Liver (tissue), 3 donors: ENCODE data around the gene CNKSR1.

Source experiments
- EGR1 ChIP-seq, 2 donors: IDR thresholded peaks; 2 replicates each; pipeline ENCODE4 v1.6.1; 2016 to 2018; ENCODE audit warnings: antibody characterized with exemption in 2 of 2, low read depth in 2 of 2
- FOXA1 ChIP-seq: IDR thresholded peaks from 2 replicates; pipeline ENCODE4 v1.6.1; 2016; ENCODE audit warnings: antibody characterized with exemption
- GABPA ChIP-seq, 2 donors: IDR thresholded peaks in 1 of 2; conservative IDR thresholded peaks in 1 of 2; 2 replicates each; pipeline ENCODE4 v1.6.1; 2016; ENCODE audit warnings: antibody characterized with exemption in 2 of 2, mild to moderate bottlenecking in 1 of 2, moderate library complexity in 1 of 2
- NR2F2 ChIP-seq: IDR thresholded peaks from 2 replicates; pipeline ENCODE4 v1.6.1; 2016; ENCODE audit warnings: antibody characterized with exemption
- RAD21 ChIP-seq, 2 donors: IDR thresholded peaks; 2 replicates each; pipeline ENCODE4 v1.6.1; 2016; ENCODE audit warnings: antibody characterized with exemption in 2 of 2, mild to moderate bottlenecking in 2 of 2
- SP1 ChIP-seq: IDR thresholded peaks from 2 replicates; pipeline ENCODE4 v1.6.1; 2018; ENCODE audit warnings: antibody characterized with exemption, mild to moderate bottlenecking
- TAF1 ChIP-seq: conservative IDR thresholded peaks from 2 replicates; pipeline ENCODE4 v1.6.1; 2016; ENCODE audit warnings: antibody characterized with exemption, mild to moderate bottlenecking
- YY1 ChIP-seq: IDR thresholded peaks from 2 replicates; pipeline ENCODE4 v1.6.1; 2016; ENCODE audit warnings: antibody characterized with exemption, mild to moderate bottlenecking
- TF ChIP-seq, protein P1 (sequence below): IDR thresholded peaks from 2 replicates; pipeline ENCODE4 v1.6.1; 2016; ENCODE audit warnings: antibody characterized with exemption
- TF ChIP-seq, protein P2 (sequence below): fragments of 150-350 bp; IDR thresholded peaks from 2 replicates; pipeline ENCODE4 v1.5.1; 2017; ENCODE audit warnings: improper control_type of control experiment, low read depth, low read length; ENCODE audit not compliant: missing input control
- TF ChIP-seq, protein P3 (sequence below): IDR thresholded peaks from 2 replicates; pipeline ENCODE4 v1.6.1; 2016; ENCODE audit warnings: antibody characterized with exemption
- TF ChIP-seq, protein P4 (sequence below): IDR thresholded peaks from 2 replicates; pipeline ENCODE4 v1.6.1; 2016; ENCODE audit warnings: antibody characterized with exemption
- TF ChIP-seq, protein P5 (sequence below): IDR thresholded peaks from 2 replicates; pipeline ENCODE4 v1.6.1; 2016; ENCODE audit warnings: antibody characterized with exemption, mild to moderate bottlenecking
- donor health status: healthy.
- donor health status: healthy.

DNA sequence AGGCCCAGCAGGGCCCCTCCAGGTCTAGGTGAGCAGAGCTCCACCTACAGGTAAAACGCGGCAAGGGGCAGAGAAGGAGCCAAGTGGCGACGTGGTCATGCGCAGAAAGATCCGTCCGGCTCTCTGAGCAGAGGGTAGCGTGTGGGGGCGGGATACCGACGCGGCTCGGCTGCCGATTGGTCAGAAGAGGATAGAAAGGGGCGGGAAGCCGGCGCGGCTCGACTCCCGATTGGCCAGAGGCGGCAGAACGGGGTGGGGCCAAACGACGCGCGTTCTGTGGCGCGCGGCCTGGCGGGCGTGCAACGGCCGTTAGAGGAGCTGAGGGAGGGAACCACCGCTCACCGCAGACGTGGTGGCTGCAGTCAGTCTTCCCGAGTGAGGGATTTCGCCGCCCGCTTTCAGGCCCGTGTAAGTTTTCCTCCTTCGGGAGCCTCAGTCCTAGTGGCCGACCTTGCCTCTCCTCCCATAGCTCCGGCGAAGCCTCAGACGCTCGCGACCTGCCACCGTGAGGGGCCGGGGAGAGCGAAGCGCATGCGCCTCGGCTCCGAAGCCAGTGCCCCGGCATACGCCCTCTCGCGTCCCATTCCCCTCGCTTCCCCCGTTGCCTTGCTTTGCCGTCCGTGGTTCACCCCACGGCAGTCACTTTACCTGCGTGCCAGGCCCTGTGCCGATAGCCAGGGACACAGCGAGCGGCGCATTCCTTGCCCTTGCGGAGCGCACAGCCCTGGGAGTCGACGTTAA is 56.8 kb downstream of the CNKSR1 start, which contains the start of gene CEP85:
- TF ChIP-seq, protein P1, sequence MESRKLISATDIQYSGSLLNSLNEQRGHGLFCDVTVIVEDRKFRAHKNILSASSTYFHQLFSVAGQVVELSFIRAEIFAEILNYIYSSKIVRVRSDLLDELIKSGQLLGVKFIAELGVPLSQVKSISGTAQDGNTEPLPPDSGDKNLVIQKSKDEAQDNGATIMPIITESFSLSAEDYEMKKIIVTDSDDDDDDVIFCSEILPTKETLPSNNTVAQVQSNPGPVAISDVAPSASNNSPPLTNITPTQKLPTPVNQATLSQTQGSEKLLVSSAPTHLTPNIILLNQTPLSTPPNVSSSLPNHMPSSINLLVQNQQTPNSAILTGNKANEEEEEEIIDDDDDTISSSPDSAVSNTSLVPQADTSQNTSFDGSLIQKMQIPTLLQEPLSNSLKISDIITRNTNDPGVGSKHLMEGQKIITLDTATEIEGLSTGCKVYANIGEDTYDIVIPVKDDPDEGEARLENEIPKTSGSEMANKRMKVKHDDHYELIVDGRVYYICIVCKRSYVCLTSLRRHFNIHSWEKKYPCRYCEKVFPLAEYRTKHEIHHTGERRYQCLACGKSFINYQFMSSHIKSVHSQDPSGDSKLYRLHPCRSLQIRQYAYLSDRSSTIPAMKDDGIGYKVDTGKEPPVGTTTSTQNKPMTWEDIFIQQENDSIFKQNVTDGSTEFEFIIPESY: peak; percentile 20
- TF ChIP-seq, protein P2, sequence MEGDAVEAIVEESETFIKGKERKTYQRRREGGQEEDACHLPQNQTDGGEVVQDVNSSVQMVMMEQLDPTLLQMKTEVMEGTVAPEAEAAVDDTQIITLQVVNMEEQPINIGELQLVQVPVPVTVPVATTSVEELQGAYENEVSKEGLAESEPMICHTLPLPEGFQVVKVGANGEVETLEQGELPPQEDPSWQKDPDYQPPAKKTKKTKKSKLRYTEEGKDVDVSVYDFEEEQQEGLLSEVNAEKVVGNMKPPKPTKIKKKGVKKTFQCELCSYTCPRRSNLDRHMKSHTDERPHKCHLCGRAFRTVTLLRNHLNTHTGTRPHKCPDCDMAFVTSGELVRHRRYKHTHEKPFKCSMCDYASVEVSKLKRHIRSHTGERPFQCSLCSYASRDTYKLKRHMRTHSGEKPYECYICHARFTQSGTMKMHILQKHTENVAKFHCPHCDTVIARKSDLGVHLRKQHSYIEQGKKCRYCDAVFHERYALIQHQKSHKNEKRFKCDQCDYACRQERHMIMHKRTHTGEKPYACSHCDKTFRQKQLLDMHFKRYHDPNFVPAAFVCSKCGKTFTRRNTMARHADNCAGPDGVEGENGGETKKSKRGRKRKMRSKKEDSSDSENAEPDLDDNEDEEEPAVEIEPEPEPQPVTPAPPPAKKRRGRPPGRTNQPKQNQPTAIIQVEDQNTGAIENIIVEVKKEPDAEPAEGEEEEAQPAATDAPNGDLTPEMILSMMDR: peak; percentile 90
- TF ChIP-seq, protein P3, sequence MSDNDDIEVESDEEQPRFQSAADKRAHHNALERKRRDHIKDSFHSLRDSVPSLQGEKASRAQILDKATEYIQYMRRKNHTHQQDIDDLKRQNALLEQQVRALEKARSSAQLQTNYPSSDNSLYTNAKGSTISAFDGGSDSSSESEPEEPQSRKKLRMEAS: peak; percentile 63
- TF ChIP-seq TAF1: no peak
- peak; percentile 91 to 94 for TF ChIP-seq EGR1 (IDR thresholded peaks at IDR 0.05; ENCODE audit: low read depth in 2 of 2)
- TF ChIP-seq SP1: peak; percentile 91
- no peak for TF ChIP-seq FOXA1
- TF ChIP-seq, protein P4, sequence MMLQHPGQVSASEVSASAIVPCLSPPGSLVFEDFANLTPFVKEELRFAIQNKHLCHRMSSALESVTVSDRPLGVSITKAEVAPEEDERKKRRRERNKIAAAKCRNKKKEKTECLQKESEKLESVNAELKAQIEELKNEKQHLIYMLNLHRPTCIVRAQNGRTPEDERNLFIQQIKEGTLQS: no peak
- peak; percentile 59 for TF ChIP-seq YY1
- TF ChIP-seq RAD21 (IDR thresholded peaks at IDR 0.05): peak; percentile 80 to 81
- no peak for TF ChIP-seq GABPA (IDR thresholded peaks at IDR 0.05 in 1 of 2, conservative IDR thresholded peaks at IDR 0.05 in 1 of 2)
- TF ChIP-seq, protein P5, sequence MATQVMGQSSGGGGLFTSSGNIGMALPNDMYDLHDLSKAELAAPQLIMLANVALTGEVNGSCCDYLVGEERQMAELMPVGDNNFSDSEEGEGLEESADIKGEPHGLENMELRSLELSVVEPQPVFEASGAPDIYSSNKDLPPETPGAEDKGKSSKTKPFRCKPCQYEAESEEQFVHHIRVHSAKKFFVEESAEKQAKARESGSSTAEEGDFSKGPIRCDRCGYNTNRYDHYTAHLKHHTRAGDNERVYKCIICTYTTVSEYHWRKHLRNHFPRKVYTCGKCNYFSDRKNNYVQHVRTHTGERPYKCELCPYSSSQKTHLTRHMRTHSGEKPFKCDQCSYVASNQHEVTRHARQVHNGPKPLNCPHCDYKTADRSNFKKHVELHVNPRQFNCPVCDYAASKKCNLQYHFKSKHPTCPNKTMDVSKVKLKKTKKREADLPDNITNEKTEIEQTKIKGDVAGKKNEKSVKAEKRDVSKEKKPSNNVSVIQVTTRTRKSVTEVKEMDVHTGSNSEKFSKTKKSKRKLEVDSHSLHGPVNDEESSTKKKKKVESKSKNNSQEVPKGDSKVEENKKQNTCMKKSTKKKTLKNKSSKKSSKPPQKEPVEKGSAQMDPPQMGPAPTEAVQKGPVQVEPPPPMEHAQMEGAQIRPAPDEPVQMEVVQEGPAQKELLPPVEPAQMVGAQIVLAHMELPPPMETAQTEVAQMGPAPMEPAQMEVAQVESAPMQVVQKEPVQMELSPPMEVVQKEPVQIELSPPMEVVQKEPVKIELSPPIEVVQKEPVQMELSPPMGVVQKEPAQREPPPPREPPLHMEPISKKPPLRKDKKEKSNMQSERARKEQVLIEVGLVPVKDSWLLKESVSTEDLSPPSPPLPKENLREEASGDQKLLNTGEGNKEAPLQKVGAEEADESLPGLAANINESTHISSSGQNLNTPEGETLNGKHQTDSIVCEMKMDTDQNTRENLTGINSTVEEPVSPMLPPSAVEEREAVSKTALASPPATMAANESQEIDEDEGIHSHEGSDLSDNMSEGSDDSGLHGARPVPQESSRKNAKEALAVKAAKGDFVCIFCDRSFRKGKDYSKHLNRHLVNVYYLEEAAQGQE: peak; percentile 27
- no peak for TF ChIP-seq NR2F2
